ENCODE measurements around the gene NCEH1. TPM values are rescaled to one million over a fixed set of nuclear protein-coding genes. Genes with fewer than 3 reads are reported as not detected.

Gene NCEH1
- total RNA-seq, 2 experiments from 2014 or later: 0.33 to 0.50 TPM

- no peaks in the 10 kb centered on the region for H3K9me3 Mint-ChIP-seq
- TF ChIP-seq, protein P1, sequence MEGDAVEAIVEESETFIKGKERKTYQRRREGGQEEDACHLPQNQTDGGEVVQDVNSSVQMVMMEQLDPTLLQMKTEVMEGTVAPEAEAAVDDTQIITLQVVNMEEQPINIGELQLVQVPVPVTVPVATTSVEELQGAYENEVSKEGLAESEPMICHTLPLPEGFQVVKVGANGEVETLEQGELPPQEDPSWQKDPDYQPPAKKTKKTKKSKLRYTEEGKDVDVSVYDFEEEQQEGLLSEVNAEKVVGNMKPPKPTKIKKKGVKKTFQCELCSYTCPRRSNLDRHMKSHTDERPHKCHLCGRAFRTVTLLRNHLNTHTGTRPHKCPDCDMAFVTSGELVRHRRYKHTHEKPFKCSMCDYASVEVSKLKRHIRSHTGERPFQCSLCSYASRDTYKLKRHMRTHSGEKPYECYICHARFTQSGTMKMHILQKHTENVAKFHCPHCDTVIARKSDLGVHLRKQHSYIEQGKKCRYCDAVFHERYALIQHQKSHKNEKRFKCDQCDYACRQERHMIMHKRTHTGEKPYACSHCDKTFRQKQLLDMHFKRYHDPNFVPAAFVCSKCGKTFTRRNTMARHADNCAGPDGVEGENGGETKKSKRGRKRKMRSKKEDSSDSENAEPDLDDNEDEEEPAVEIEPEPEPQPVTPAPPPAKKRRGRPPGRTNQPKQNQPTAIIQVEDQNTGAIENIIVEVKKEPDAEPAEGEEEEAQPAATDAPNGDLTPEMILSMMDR (IDR thresholded peaks at IDR 0.05): peak; percentile 42
- H3K9me3 ChIP-seq (ENCODE audit: control insufficient read depth in 1 of 2, insufficient read depth in 1 of 2, low read length in 2 of 2): no peaks in the 10 kb centered on the region
- ChIA-PET POLR2A (no interaction called here), CTCF (no interaction called here)
- H3K27me3 ChIP-seq (ENCODE audit: control insufficient read depth in 1 of 2, insufficient read depth in 2 of 2, low read length in 2 of 2): no peaks in the 10 kb centered on the region
- ATAC-seq (ENCODE audit: poor library complexity): no peak
- H3K4me1 ChIP-seq (ENCODE audit: insufficient read depth, low read length): no peaks in the 10 kb centered on the region
- H3K36me3 Mint-ChIP-seq (ENCODE audit: low read depth): no peaks in the 10 kb centered on the region
- peak in 3 of 14 experiments; percentile 12 to 35 (median 33) for DNase-seq
- H3K27ac ChIP-seq (ENCODE audit: low read depth in 1 of 2, low read length in 2 of 2): no peak overlapping the region
- no peaks in the 10 kb centered on the region for H3K36me3 ChIP-seq (ENCODE audit: insufficient read depth, low read length)
- H3K4me1 Mint-ChIP-seq (ENCODE audit: low read depth): no peaks in the 10 kb centered on the region
- no peak overlapping the region for H3K4me3 Mint-ChIP-seq
- no peak overlapping the region for H3K4me3 ChIP-seq (ENCODE audit: low read length)
- H3K27ac Mint-ChIP-seq: no peak overlapping the region
- peaks cover 10% of the 10 kb centered on the region for H3K27me3 Mint-ChIP-seq
- intact Hi-C loops (cut with DNase I, micrococcal nuclease): no loop called here
Measured at GRCh38 chr3:172717493-172718088, 6.7 kb upstream of the NCEH1 start.

GRCh38 chr3:172716476-172716875 lies 5.6 kb upstream of the NCEH1 start:
- Mint-ChIP-seq H3K36me3 (ENCODE audit: low read depth) (no peaks in the 10 kb centered on the region), H3K27ac (no peak overlapping the region), H3K4me3 (no peak overlapping the region), H3K9me3 (no peaks in the 10 kb centered on the region), H3K27me3 (peaks cover 5% of the 10 kb centered on the region), H3K4me1 (ENCODE audit: low read depth) (no peaks in the 10 kb centered on the region)
- no peaks in the 10 kb centered on the region for H3K36me3 ChIP-seq (ENCODE audit: insufficient read depth, low read length)
- H3K4me3 ChIP-seq (ENCODE audit: low read length): no peak overlapping the region
- H3K27me3 ChIP-seq (ENCODE audit: control insufficient read depth in 1 of 2, insufficient read depth in 2 of 2, low read length in 2 of 2): no peaks in the 10 kb centered on the region
- POLR2A ChIA-PET: no interaction called here
- CTCF ChIA-PET: no interaction called here
- TF ChIP-seq, protein P1 (IDR thresholded peaks at IDR 0.05): no peak
- no peak overlapping the region for H3K27ac ChIP-seq (ENCODE audit: low read depth in 1 of 2, low read length in 2 of 2)
- intact Hi-C loops (cut with DNase I, micrococcal nuclease): no loop called here
- DNase-seq (peak in 3 of 14 experiments; percentile 3 to 42 (median 40)), ATAC-seq (ENCODE audit: poor library complexity) (no peak)
- no peaks in the 10 kb centered on the region for H3K9me3 ChIP-seq (ENCODE audit: control insufficient read depth in 1 of 2, insufficient read depth in 1 of 2, low read length in 2 of 2)
- H3K4me1 ChIP-seq (ENCODE audit: insufficient read depth, low read length): peaks cover under 1% of the 10 kb centered on the region

DNA sequence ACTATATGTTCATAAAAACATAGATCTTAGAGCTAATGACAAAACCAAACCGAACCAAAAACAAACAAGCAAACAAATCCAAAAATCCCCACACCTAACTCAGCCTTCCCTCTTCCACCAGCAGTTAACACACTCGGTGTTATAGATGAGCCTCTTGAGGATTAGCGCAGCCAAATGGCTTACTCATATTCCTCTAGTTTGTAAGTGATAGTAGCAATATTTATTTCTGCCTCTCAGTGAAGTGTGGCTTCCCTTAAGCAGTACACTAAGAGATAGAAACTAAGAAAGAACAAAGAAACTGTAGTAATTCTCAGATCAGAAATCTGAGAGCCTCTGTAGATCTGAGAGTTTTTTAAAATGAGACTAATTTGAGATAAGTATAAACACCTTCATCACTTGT lies 2.4 kb upstream of the NCEH1 start:
- Mint-ChIP-seq H3K36me3 (ENCODE audit: low read depth) (peaks cover 10% of the 10 kb centered on the region), H3K4me1 (ENCODE audit: low read depth) (peaks cover 20% of the 10 kb centered on the region), H3K27me3 (no peaks in the 10 kb centered on the region), H3K4me3 (peak overlapping the region; percentile 49), H3K9me3 (no peaks in the 10 kb centered on the region), H3K27ac (no peak overlapping the region)
- peaks cover 14% of the 10 kb centered on the region for H3K4me1 ChIP-seq (ENCODE audit: insufficient read depth, low read length)
- POLR2A ChIA-PET: interaction anchor here (0.8 kb wide), 2 partner anchors 25 to 118 kb away, joined by 3 read pairs; no protein-coding TSS in a partner anchor
- no peaks in the 10 kb centered on the region for H3K27me3 ChIP-seq (ENCODE audit: control insufficient read depth in 1 of 2, insufficient read depth in 2 of 2, low read length in 2 of 2)
- no peak for DNase-seq
- TF ChIP-seq, protein P1 (IDR thresholded peaks at IDR 0.05): no peak
- CTCF ChIA-PET: no interaction called here
- ATAC-seq (ENCODE audit: poor library complexity): no peak
- intact Hi-C loops (cut with DNase I, micrococcal nuclease): loop anchor here in 1 of 2 experiments (2.0 kb wide), 1 partner anchor 33 kb away; no protein-coding TSS in a partner anchor
- no peaks in the 10 kb centered on the region for H3K36me3 ChIP-seq (ENCODE audit: insufficient read depth, low read length)
- H3K27ac ChIP-seq (ENCODE audit: low read depth in 1 of 2, low read length in 2 of 2): no peak overlapping the region
- no peaks in the 10 kb centered on the region for H3K9me3 ChIP-seq (ENCODE audit: control insufficient read depth in 1 of 2, insufficient read depth in 1 of 2, low read length in 2 of 2)
- no peak overlapping the region for H3K4me3 ChIP-seq (ENCODE audit: low read length)
